Right atrium auricular region (tissue), 2 donors: ENCODE data around the gene AREL1. TPM values are rescaled to one million over a fixed set of nuclear protein-coding genes. Genes with fewer than 3 reads are reported as not detected.

Experiments
- DNase-seq: peaks from one replicate; pipeline ENCODE4 v3.0.0-alpha.2; 2019; ENCODE audit warnings: low spot score
- H3K27ac ChIP-seq, 2 donors: fragments of 200-600 bp; sonication (generic); 1 replicate in 1 of 2; 2 replicates in 1 of 2; pipeline ENCODE4 v1.5.1; 2016 to 2019
- H3K27me3 ChIP-seq, 2 donors: fragments of 200-600 bp; sonication (generic); one replicate each; pipeline versions ENCODE4 v1.5.1 to v1.6.0; 2017 to 2019
- H3K36me3 ChIP-seq: fragments of 200-600 bp; sonication (generic); one replicate; pipeline ENCODE4 v1.5.1; 2016
- H3K4me1 ChIP-seq, 2 donors: fragments of 200-600 bp; sonication (generic); one replicate each; pipeline versions ENCODE4 v1.5.1 to v1.6.0; 2017 to 2019
- H3K4me3 ChIP-seq, 2 donors: fragments of 200-600 bp; sonication (generic); 1 replicate in 1 of 2; 2 replicates in 1 of 2; pipeline ENCODE4 v1.5.1; 2017 to 2019; ENCODE audit warnings: mild to moderate bottlenecking in 1 of 2, moderate library complexity in 1 of 2
- H3K9me3 ChIP-seq, 2 donors: fragments of 200-600 bp; sonication (generic); one replicate each; pipeline ENCODE4 v1.5.1; 2019
- CTCF ChIP-seq, 2 donors: fragments of 200-600 bp; sonication (generic); IDR thresholded peaks; one replicate each; pipeline ENCODE4 v1.5.1; 2019; ENCODE audit warnings: antibody characterized with exemption in 2 of 2
- total RNA-seq, 2 donors: library from RNA; depleted of rRNA; stranded (reverse); fragments of >200 nt; gene quantifications; one replicate each; pipeline ENCODE4 v1.1.0, GENCODE V29; 2016

Gene AREL1
- total RNA-seq, 2 donors from 2014 or later, result 15.6 to 16.3 TPM

- Histone ChIP-seq H3K9me3 (no peaks in the 10 kb centered on the region), H3K4me1 (peaks cover 0 to 2% of the 10 kb centered on the region in 2 donors), H3K27ac (no peak overlapping the region), H3K4me3 (no peak overlapping the region), H3K36me3 (no peaks in the 10 kb centered on the region), H3K27me3 (no peaks in the 10 kb centered on the region)
- DNase-seq, result no peak
- no peak for TF ChIP-seq CTCF (IDR thresholded peaks at IDR 0.05)
These were observed 7.0 kb downstream of the AREL1 start for GRCh38 chr14:74705613-74706500.

GRCh38 chr14:74704656-74705055 is 8.2 kb downstream of the AREL1 start:
- no peak overlapping the region for H3K4me3 ChIP-seq
- H3K27me3 ChIP-seq, result no peaks in the 10 kb centered on the region
- no peaks in the 10 kb centered on the region for H3K4me1 ChIP-seq
- no peak overlapping the region for H3K27ac ChIP-seq
- no peaks in the 10 kb centered on the region for H3K36me3 ChIP-seq
- TF ChIP-seq CTCF (IDR thresholded peaks at IDR 0.05), result no peak
- DNase-seq, result no peak
- H3K9me3 ChIP-seq, result no peaks in the 10 kb centered on the region

GRCh38 chr14:74703043-74703442 is 9.8 kb downstream of the AREL1 start:
- Histone ChIP-seq H3K4me1 (no peaks in the 10 kb centered on the region), H3K27me3 (no peaks in the 10 kb centered on the region), H3K36me3 (no peaks in the 10 kb centered on the region), H3K4me3 (no peak overlapping the region), H3K9me3 (no peaks in the 10 kb centered on the region), H3K27ac (no peak overlapping the region)
- DNase-seq, result no peak
- TF ChIP-seq CTCF (IDR thresholded peaks at IDR 0.05), result no peak

- no peak overlapping the region for H3K4me3 ChIP-seq
- H3K27ac ChIP-seq, result no peak overlapping the region
- H3K4me1 ChIP-seq, result no peaks in the 10 kb centered on the region
- no peaks in the 10 kb centered on the region for H3K9me3 ChIP-seq
- no peak for DNase-seq
- H3K36me3 ChIP-seq, result no peaks in the 10 kb centered on the region
- TF ChIP-seq CTCF (IDR thresholded peaks at IDR 0.05), result no peak
- H3K27me3 ChIP-seq, result no peaks in the 10 kb centered on the region
These were observed 10.6 kb downstream of the AREL1 start for GRCh38 chr14:74702293-74702692.

- no peak overlapping the region for H3K27ac ChIP-seq
- no peak for TF ChIP-seq CTCF (IDR thresholded peaks at IDR 0.05)
- H3K4me3 ChIP-seq, result no peak overlapping the region
- no peaks in the 10 kb centered on the region for H3K9me3 ChIP-seq
- H3K4me1 ChIP-seq, result no peaks in the 10 kb centered on the region
- no peak for DNase-seq
- H3K36me3 ChIP-seq, result no peaks in the 10 kb centered on the region
- H3K27me3 ChIP-seq, result no peaks in the 10 kb centered on the region
These were observed 14.4 kb downstream of the AREL1 start for GRCh38 chr14:74698465-74698864.
